Colonic mucosa (tissue), 4 donors: Measurements from ENCODE around the gene NLGN3. TPM values are rescaled to one million over a fixed set of nuclear protein-coding genes. Genes with fewer than 3 reads are reported as not detected.

Experiments
- DNase-seq: peaks from one replicate; pipeline ENCODE4 v3.0.0-alpha.2; 2020
- H3K27ac ChIP-seq: fragments of 200-600 bp; one replicate; pipeline ENCODE4 v1.8.0; 2021
- H3K27me3 ChIP-seq: fragments of 200-600 bp; one replicate; pipeline ENCODE4 v1.8.0; 2021
- H3K36me3 ChIP-seq: fragments of 200-600 bp; one replicate; pipeline ENCODE4 v1.8.0; 2021
- H3K4me1 ChIP-seq: fragments of 200-600 bp; one replicate; pipeline ENCODE4 v1.8.0; 2021; ENCODE audit warnings: mild to moderate bottlenecking
- H3K4me3 ChIP-seq: fragments of 200-600 bp; one replicate; pipeline ENCODE4 v1.8.0; 2021
- H3K9ac ChIP-seq, 2 donors: one replicate each; pipeline ENCODE4 v1.7.0; 2013; ENCODE audit warnings: control low read depth in 2 of 2, low read depth in 2 of 2, low read length in 2 of 2
- H3K9me3 ChIP-seq: fragments of 200-600 bp; one replicate; pipeline ENCODE4 v1.8.0; 2021
- CTCF ChIP-seq: fragments of 200-600 bp; IDR thresholded peaks from one replicate; pipeline ENCODE4 v1.8.0; 2022; ENCODE audit warnings: antibody characterized with exemption, mild to moderate bottlenecking
- intact Hi-C: fragments of 100-400 bp; cut with DNase I; formaldehyde crosslinking; loops from one replicate; pipeline ENCODE4 v1.14.1; 2022
- total RNA-seq, 2 donors: library from RNA; stranded (reverse); fragmentation: NEBNext Ultra II Directional in 1 of 2; extraction: Animal tissue kit (Norgen Biotek cat#: 25700) in 1 of 2; gene quantifications; one replicate each; pipeline ENCODE4 v1.2.1, GENCODE V29; 2021
- donor health status: healthy.
- donor health status: DM: no; HTN: no; CAD: no.
- donor health status: DM: no; HTN: no; CAD: no.

Gene NLGN3
- total RNA-seq, 2 donors from 2014 or later = 0.67 to 0.82 TPM

- H3K27me3 ChIP-seq = no peaks in the 10 kb centered on the region
- no peak overlapping the region for H3K9ac ChIP-seq
- DNase-seq = no peak
- no peak overlapping the region for H3K27ac ChIP-seq
- no peak for TF ChIP-seq CTCF
- intact Hi-C loops = no loop called here
- no peaks in the 10 kb centered on the region for H3K9me3 ChIP-seq
- H3K36me3 ChIP-seq = no peaks in the 10 kb centered on the region
- no peaks in the 10 kb centered on the region for H3K4me1 ChIP-seq
- no peak overlapping the region for H3K4me3 ChIP-seq
These were observed 35.6 kb upstream of the NLGN3 start for GRCh38 chrX:71109051-71109450.

- Histone ChIP-seq H3K27ac (peak within 1 kb of the TSS; percentile 66), H3K9me3 (no peaks in the 10 kb centered on the region), H3K36me3 (no peaks in the 10 kb centered on the region), H3K27me3 (no peaks in the 10 kb centered on the region), H3K9ac (peak within 1 kb of the TSS in 1 of 2 donors; percentile 56), H3K4me1 (no peaks in the 10 kb centered on the region), H3K4me3 (peak within 1 kb of the TSS; percentile 14)
- no peak for TF ChIP-seq CTCF
- intact Hi-C loops = no loop called here
- DNase-seq = peak; percentile 70
These were observed 33.3 kb upstream of the NLGN3 start, which contains the start of gene IL2RG for GRCh38 chrX:71111141-71111843. IL2RG (minus strand) TSS chrX:71111577; CDS start chrX:71111539, 38 bp downstream.

GRCh38 chrX:71111921-71112431, 32.7 kb upstream of the NLGN3 start:
- H3K36me3 ChIP-seq = no peaks in the 10 kb centered on the region
- H3K27me3 ChIP-seq = no peaks in the 10 kb centered on the region
- peak overlapping the region; percentile 66 for H3K27ac ChIP-seq
- no peak for DNase-seq
- H3K4me1 ChIP-seq = no peaks in the 10 kb centered on the region
- no peak for TF ChIP-seq CTCF
- intact Hi-C loops = no loop called here
- no peak overlapping the region for H3K4me3 ChIP-seq
- H3K9me3 ChIP-seq = no peaks in the 10 kb centered on the region
- peak overlapping the region in 1 of 2 donors; percentile 56 for H3K9ac ChIP-seq

GRCh38 chrX:71117358-71117757, 27.3 kb upstream of the NLGN3 start:
- no peak for DNase-seq
- no peak for TF ChIP-seq CTCF
- Histone ChIP-seq H3K9ac (no peak overlapping the region), H3K27me3 (no peaks in the 10 kb centered on the region), H3K27ac (no peak overlapping the region), H3K9me3 (no peaks in the 10 kb centered on the region), H3K36me3 (no peaks in the 10 kb centered on the region), H3K4me3 (no peak overlapping the region), H3K4me1 (no peaks in the 10 kb centered on the region)
- intact Hi-C loops = no loop called here

- peak; percentile 85 for DNase-seq
- intact Hi-C loops = no loop called here
- peak within 1 kb of the TSS; percentile 65 for H3K27ac ChIP-seq
- no peaks in the 10 kb centered on the region for H3K36me3 ChIP-seq
- H3K9ac ChIP-seq = peak within 1 kb of the TSS; percentile 57 to 70
- H3K9me3 ChIP-seq = no peaks in the 10 kb centered on the region
- no peaks in the 10 kb centered on the region for H3K4me1 ChIP-seq
- H3K27me3 ChIP-seq = peaks cover 7% of the 10 kb centered on the region
- no peak for TF ChIP-seq CTCF
- peak within 1 kb of the TSS; percentile 42 for H3K4me3 ChIP-seq
These were observed 26.3 kb upstream of the NLGN3 start, which contains the start of gene MED12 for GRCh38 chrX:71118032-71118984. MED12 (plus strand) TSS chrX:71118596; CDS start chrX:71118755, 159 bp downstream.
